DOHH2 (cell line): ENCODE results near the gene SMAD2.

Source experiments
- H3F3A ChIP-seq: fragments of 200-600 bp; sonication (generic), shearing (Covaris generic); 2 replicates; pipeline ENCODE4 v1.6.0; 2016; ENCODE audit warnings: antibody characterized with exemption, mild to moderate bottlenecking; ENCODE audit not compliant: control insufficient read depth, insufficient read depth
- H3K27ac ChIP-seq: fragments of 200-600 bp; sonication (generic); 2 replicates; pipeline ENCODE4 v1.5.1; 2014; ENCODE audit warnings: low read depth, mild to moderate bottlenecking, low read length, moderate library complexity
- H3K27me3 ChIP-seq: fragments of 200-600 bp; sonication (generic); 2 replicates; pipeline ENCODE4 v1.6.1; 2014; ENCODE audit warnings: mild to moderate bottlenecking, low read length, mixed read lengths; ENCODE audit not compliant: control insufficient read depth
- H3K36me3 ChIP-seq: fragments of 200-600 bp; sonication (generic); 2 replicates; pipeline ENCODE4 v1.6.1; 2014; ENCODE audit warnings: mild to moderate bottlenecking, low read length, moderate library complexity, mixed read lengths; ENCODE audit not compliant: control insufficient read depth
- H3K4me1 ChIP-seq: fragments of 200-600 bp; sonication (generic); 2 replicates; pipeline ENCODE4 v1.6.1; 2014; ENCODE audit warnings: mild to moderate bottlenecking, low read length, mixed read lengths; ENCODE audit not compliant: control insufficient read depth
- H3K4me2 ChIP-seq: fragments of 200-600 bp; sonication (generic); 2 replicates; pipeline ENCODE4 v1.6.0; 2014; ENCODE audit warnings: mild to moderate bottlenecking, low read length, moderate library complexity
- H3K4me3 ChIP-seq: fragments of 200-600 bp; sonication (generic); 2 replicates; pipeline ENCODE4 v1.5.1; 2014; ENCODE audit warnings: mild to moderate bottlenecking, low read length, mixed read lengths
- H3K79me2 ChIP-seq: fragments of 200-600 bp; sonication (generic); 2 replicates; pipeline ENCODE4 v1.6.1; 2014; ENCODE audit warnings: mild to moderate bottlenecking, low read length, mixed read lengths; ENCODE audit not compliant: control insufficient read depth
- H3K9me2 ChIP-seq: fragments of 200-600 bp; sonication (generic); replicated peaks from 2 replicates; pipeline ENCODE4 v1.6.1; 2014; ENCODE audit warnings: mild to moderate bottlenecking, low read length, mixed read lengths; ENCODE audit not compliant: control insufficient read depth
- H3K9me3 ChIP-seq: fragments of 200-600 bp; sonication (generic); 2 replicates; pipeline ENCODE4 v1.6.1; 2014; ENCODE audit warnings: antibody characterized with exemption, low read length, mixed read lengths; ENCODE audit not compliant: control insufficient read depth, insufficient read depth
- H4K20me1 ChIP-seq: fragments of 200-600 bp; sonication (generic); 2 replicates; pipeline ENCODE4 v1.6.0; 2014; ENCODE audit warnings: low read depth, mild to moderate bottlenecking, antibody characterized with exemption, low read length, moderate library complexity; ENCODE audit not compliant: control insufficient read depth, insufficient read depth
- CTCF ChIP-seq: fragments of 200-600 bp; sonication (generic); IDR thresholded peaks from one replicate; pipeline ENCODE4 v1.5.1; 2014; ENCODE audit warnings: antibody characterized with exemption, mild to moderate bottlenecking, low read depth, low read length; ENCODE audit not compliant: poor library complexity, severe bottlenecking
- EZH2phosphoT487 ChIP-seq: fragments of 200-600 bp; sonication (generic); IDR thresholded peaks from 2 replicates; pipeline ENCODE4 v1.6.1; 2017; ENCODE audit warnings: borderline replicate concordance, mild to moderate bottlenecking, antibody characterized with exemption, low read length, moderate library complexity, mixed read lengths

SMAD2 gene

GRCh38 chr18:47915930-47916329 lies 14.5 kb downstream of the SMAD2 start:
- no peaks in the 10 kb centered on the region for H3K27me3 ChIP-seq
- H3F3A ChIP-seq = no peaks in the 10 kb centered on the region; the same call in 1 of the 2 replicates
- H3K27ac ChIP-seq = no peak overlapping the region
- H4K20me1 ChIP-seq = 0 out of 2 replicates have a peak, but pooled peaks cover 4% of the 10 kb centered on the region
- H3K36me3 ChIP-seq = peaks cover 30% of the 10 kb centered on the region
- no peak for TF ChIP-seq EZH2phosphoT487
- TF ChIP-seq CTCF = no peak
- no peaks in the 10 kb centered on the region for H3K9me2 ChIP-seq
- H3K4me3 ChIP-seq = no peak overlapping the region
- H3K9me3 ChIP-seq = no peaks in the 10 kb centered on the region
- no peak overlapping the region for H3K4me2 ChIP-seq
- H3K79me2 ChIP-seq = peaks cover 100% of the 10 kb centered on the region
- H3K4me1 ChIP-seq = peaks cover 32% of the 10 kb centered on the region

DNA sequence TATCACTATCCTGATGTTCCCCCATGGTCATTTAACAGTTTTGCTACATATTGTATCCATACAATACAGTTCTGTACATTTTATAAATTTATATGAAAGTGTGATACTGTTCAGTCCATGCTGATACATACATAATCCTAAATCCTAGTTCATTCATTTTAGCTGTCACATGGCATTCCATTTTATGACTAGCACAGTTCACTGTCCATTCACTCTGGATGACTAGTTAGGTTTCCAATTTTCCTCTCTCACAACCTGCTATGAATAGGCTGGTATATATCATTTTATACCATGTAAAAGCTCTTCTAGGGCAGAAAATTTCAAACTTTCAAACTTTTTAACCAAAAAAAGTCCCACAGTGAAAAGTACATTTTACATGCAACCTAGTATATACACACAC lies 15.2 kb downstream of the SMAD2 start:
- H3K4me2 ChIP-seq = no peak overlapping the region

GRCh38 chr18:47912794-47913585 lies 17.5 kb downstream of the SMAD2 start:
- H3K9me2 ChIP-seq = no peaks in the 10 kb centered on the region
- peaks cover 100% of the 10 kb centered on the region for H3K79me2 ChIP-seq
- no peaks in the 10 kb centered on the region for H3K9me3 ChIP-seq
- H4K20me1 ChIP-seq = no peaks in the 10 kb centered on the region
- no peaks in the 10 kb centered on the region; the same call in 1 of the 2 replicates for H3F3A ChIP-seq
- H3K4me1 ChIP-seq = peaks cover 17% of the 10 kb centered on the region
- H3K27ac ChIP-seq = no peak overlapping the region
- H3K4me2 ChIP-seq = no peak overlapping the region
- H3K27me3 ChIP-seq = no peaks in the 10 kb centered on the region
- no peak overlapping the region for H3K4me3 ChIP-seq
- TF ChIP-seq EZH2phosphoT487 (no peak), CTCF (no peak)
- peaks cover 54% of the 10 kb centered on the region for H3K36me3 ChIP-seq

More for the DNA sequence above, 15.2 kb downstream of the SMAD2 start:
- Histone ChIP-seq H3K9me3 (no peaks in the 10 kb centered on the region), H4K20me1 (0 out of 2 replicates have a peak, but pooled peaks cover 4% of the 10 kb centered on the region), H3K79me2 (peaks cover 100% of the 10 kb centered on the region), H3K27me3 (no peaks in the 10 kb centered on the region), H3K9me2 (no peaks in the 10 kb centered on the region), H3K4me1 (peaks cover 32% of the 10 kb centered on the region), H3K4me3 (no peak overlapping the region), H3F3A (no peaks in the 10 kb centered on the region; the same call in 1 of the 2 replicates), H3K27ac (no peak overlapping the region), H3K36me3 (peaks cover 37% of the 10 kb centered on the region)
- TF ChIP-seq EZH2phosphoT487 (no peak), CTCF (no peak)
